Heart left ventricle (tissue), 16 donors: Measurements from ENCODE around the gene COL1A1. TPM values are rescaled to one million over a fixed set of nuclear protein-coding genes. Genes with fewer than 3 reads are reported as not detected.
A peak's percentile ranks its signal among the peaks of the same experiment; 100 is the strongest.

ENCODE experiments used
- ATAC-seq, 4 donors: fragments of 200-7000 bp; cut with Tn5 transposase; one replicate each; pipeline ENCODE4 v1.9.1; 2020 to 2022; ENCODE audit warnings: moderate library complexity in 4 of 4, mild to moderate bottlenecking in 3 of 4, moderate number of reproducible peaks in 1 of 4
- DNase-seq, 5 donors: peaks; one replicate each; pipeline ENCODE4 v3.0.0-alpha.2; 2020
- H3K27ac ChIP-seq, 12 donors: fragments of 200-600 bp; sonication (generic) in 4 of 12; one replicate each; pipeline versions ENCODE4 v1.5.0 to v1.8.0; 2016 to 2022; ENCODE audit warnings: mild to moderate bottlenecking in 2 of 12
- H3K27me3 ChIP-seq, 9 donors: fragments of 200-600 bp; sonication (generic) in 2 of 9; one replicate each; pipeline versions ENCODE4 v1.5.1 to v1.8.0; 2016 to 2022; ENCODE audit warnings: mild to moderate bottlenecking in 3 of 9
- H3K36me3 ChIP-seq, 9 donors: fragments of 200-600 bp; sonication (generic) in 2 of 9; one replicate each; pipeline versions ENCODE4 v1.5.0 to v1.8.0; 2018 to 2022; ENCODE audit warnings: mild to moderate bottlenecking in 2 of 9
- H3K4me1 ChIP-seq, 12 donors: fragments of 200-600 bp; sonication (generic) in 4 of 12; one replicate each; pipeline versions ENCODE4 v1.5.0 to v1.8.0; 2016 to 2022; ENCODE audit warnings: mild to moderate bottlenecking in 3 of 12
- H3K4me3 ChIP-seq, 12 donors: fragments of 200-600 bp; sonication (generic) in 4 of 12; one replicate each; pipeline versions ENCODE4 v1.5.0 to v1.8.0; 2017 to 2022; ENCODE audit warnings: mild to moderate bottlenecking in 9 of 12, moderate library complexity in 4 of 12
- H3K9me3 ChIP-seq, 12 donors: fragments of 200-600 bp; sonication (generic) in 4 of 12; one replicate each; pipeline versions ENCODE4 v1.5.0 to v1.8.0; 2016 to 2022; ENCODE audit warnings: mild to moderate bottlenecking in 1 of 12
- POLR2A ChIP-seq, 2 donors: fragments of 450-650 bp; IDR thresholded peaks; one replicate each; pipeline ENCODE4 v1.6.1; 2017; ENCODE audit warnings: antibody characterized with exemption in 2 of 2, mild to moderate bottlenecking in 2 of 2, moderate library complexity in 2 of 2
- WGBS, 4 donors: extraction: QIAGEN DNeasy Blood & Tissue Kit in 2 of 4; methylation state at CpG; one replicate each; pipeline versions ENCODE4 v1.1.5 to v1.1.7; 2013 to 2018; 5-methylcytosine and 5-hydroxymethylcytosine counted together
- intact Hi-C, 10 donors: fragments of 100-400 bp; cut with DNase I; formaldehyde crosslinking; loops; one replicate each; pipeline versions ENCODE4 v1.11.1 to v1.14.2; 2022
- polyA plus RNA-seq, 2 donors: library from polyadenylated mRNA; stranded (reverse); fragments of 200-250 nt; gene quantifications; one replicate each; pipeline ENCODE4 v1.2.3, GENCODE V29; 2013
- total RNA-seq, 9 donors: library from RNA; depleted of rRNA in 2 of 9; stranded (reverse); fragments of >200 nt in 2 of 9; fragmentation: NEBNext Ultra II Directional in 3 of 9; extraction: Animal tissue kit (Norgen Biotek cat#: 25700) in 3 of 9; gene quantifications; one replicate each; pipeline versions ENCODE4 v1.1.0 to v1.2.4, GENCODE V29; 2016 to 2023
- TF ChIP-seq, protein P1 (sequence below), 12 donors: fragments of 200-600 bp; sonication (generic) in 4 of 12; IDR thresholded peaks; one replicate each; pipeline versions ENCODE4 v1.5.0 to v1.8.0; 2018 to 2022; ENCODE audit warnings: antibody characterized with exemption in 12 of 12, mild to moderate bottlenecking in 5 of 12
- donor health status: ischemic (EF 13 %, LVEDD 7.1; RV severe dilation, severe dysfunction).
- donor health status: healthy with polysubstance abuse.
- donor health status: DM: no; HTN: yes; CAD: no.
- donor health status: DM: no; HTN: no; CAD: no.
- donor health status: ischemic (EF 25% LVEDD 6.9; RV normal size, moderate dysfunction).
- donor health status: ischemic (EF 25% LVEDD 5.7; RV mildly dilated, moderate dysfunction).
- donor health status: healthy.
- donor health status: DM: yes; HTN: yes; CAD: no.
- donor health status: ischemic (EF 35%, LVEDD 5.7; RV mildly dilated, moderate dysfunction).
- donor health status: nonischemic (EF 11% LVEDD 7.7; RV severe dilation, severe dysfunction).
- donor health status: DM: yes; HTN: yes; CAD: no.
- donor health status: PGD.
- donor health status: ischemic (EF 29% LVEDD 5.4; RV normal size, mild dysfunction).
- donor health status: nonischemic (EF 23%, LVEDD 6.1; RV moderate dilation, normal function).

COL1A1 gene
- total and polyA plus RNA-seq, 11 donors, result 10.2 to 897 (median 55.4) TPM

GRCh38 chr17:50146927-50147665, 54.3 kb downstream of the COL1A1 start:
- no peaks in the 10 kb centered on the region for H3K27me3 ChIP-seq
- ATAC-seq (peak in 3 of 4 donors; percentile 0 to 29 (median 10)), DNase-seq (peak in 1 of 5 donors; percentile 41)
- intact Hi-C loops, result loop anchor here in 1 of 10 donors (5.0 kb wide), 1 partner anchor 35 kb away; no protein-coding TSS in a partner anchor
- H3K27ac ChIP-seq, result peak overlapping the region; percentile 46 to 99 (median 96)
- no peaks in the 10 kb centered on the region for H3K9me3 ChIP-seq
- no peak for TF ChIP-seq POLR2A (IDR thresholded peaks at IDR 0.05)
- TF ChIP-seq, protein P1, sequence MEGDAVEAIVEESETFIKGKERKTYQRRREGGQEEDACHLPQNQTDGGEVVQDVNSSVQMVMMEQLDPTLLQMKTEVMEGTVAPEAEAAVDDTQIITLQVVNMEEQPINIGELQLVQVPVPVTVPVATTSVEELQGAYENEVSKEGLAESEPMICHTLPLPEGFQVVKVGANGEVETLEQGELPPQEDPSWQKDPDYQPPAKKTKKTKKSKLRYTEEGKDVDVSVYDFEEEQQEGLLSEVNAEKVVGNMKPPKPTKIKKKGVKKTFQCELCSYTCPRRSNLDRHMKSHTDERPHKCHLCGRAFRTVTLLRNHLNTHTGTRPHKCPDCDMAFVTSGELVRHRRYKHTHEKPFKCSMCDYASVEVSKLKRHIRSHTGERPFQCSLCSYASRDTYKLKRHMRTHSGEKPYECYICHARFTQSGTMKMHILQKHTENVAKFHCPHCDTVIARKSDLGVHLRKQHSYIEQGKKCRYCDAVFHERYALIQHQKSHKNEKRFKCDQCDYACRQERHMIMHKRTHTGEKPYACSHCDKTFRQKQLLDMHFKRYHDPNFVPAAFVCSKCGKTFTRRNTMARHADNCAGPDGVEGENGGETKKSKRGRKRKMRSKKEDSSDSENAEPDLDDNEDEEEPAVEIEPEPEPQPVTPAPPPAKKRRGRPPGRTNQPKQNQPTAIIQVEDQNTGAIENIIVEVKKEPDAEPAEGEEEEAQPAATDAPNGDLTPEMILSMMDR (IDR thresholded peaks at IDR 0.05), result no peak
- H3K36me3 ChIP-seq, result peaks cover 0 to 32% (median 31%) of the 10 kb centered on the region in 9 donors
- peaks cover 16 to 78% (median 53%) of the 10 kb centered on the region in 12 donors for H3K4me1 ChIP-seq
- 11 to 27% (median 14%) methylated on average over 14 to 15 of the region's 15 CpGs for WGBS, 4 donors
- peak overlapping the region in 11 of 12 donors; percentile 61 to 98 (median 91) for H3K4me3 ChIP-seq

DNA sequence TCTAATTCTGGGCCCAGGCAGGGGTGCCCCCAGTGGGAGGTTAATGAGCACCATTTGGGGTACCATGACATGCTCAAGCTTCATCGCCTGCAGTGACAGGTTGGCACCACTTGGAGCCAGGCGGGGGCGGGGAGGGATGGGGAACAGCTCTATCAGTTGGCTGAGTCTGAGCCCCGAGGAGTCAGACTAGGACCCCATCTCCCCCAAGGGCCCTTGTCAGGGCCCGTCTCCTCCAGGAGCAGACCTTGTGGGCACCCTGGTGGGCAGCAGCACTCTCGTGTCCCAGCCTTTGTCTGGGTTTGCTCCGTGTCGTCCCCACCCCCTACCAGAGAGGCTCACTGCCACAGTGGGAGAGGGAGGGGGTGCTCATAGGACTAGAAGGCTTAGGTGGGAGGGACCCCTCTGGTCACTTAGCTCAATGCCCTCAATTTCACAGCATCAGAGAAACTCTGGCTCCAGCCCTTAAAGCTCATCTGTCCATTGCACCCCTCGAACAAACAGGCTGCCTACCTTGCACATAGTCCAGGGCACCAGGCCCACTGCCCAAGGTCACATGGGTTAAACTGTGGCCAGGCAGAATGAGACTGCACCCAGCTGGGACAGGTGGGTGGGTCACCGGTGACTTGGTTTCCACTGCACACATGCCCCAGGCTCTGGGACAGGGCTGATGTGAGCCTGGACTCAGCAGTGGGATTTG, 55.1 kb downstream of the COL1A1 start:
- WGBS, 4 donors, result 57 to 69% (median 64%) methylated on average over 3 to 10 of the region's 10 CpGs
- no peaks in the 10 kb centered on the region for H3K27me3 ChIP-seq
- DNase-seq (peak in 1 of 5 donors; percentile 11), ATAC-seq (no peak)
- H3K4me1 ChIP-seq, result peaks cover 16 to 78% (median 55%) of the 10 kb centered on the region in 12 donors
- peak overlapping the region in 11 of 12 donors; percentile 61 to 98 (median 91) for H3K4me3 ChIP-seq
- H3K36me3 ChIP-seq, result peaks cover 0 to 39% (median 39%) of the 10 kb centered on the region in 9 donors
- H3K9me3 ChIP-seq, result no peaks in the 10 kb centered on the region
- peak overlapping the region in 11 of 12 donors; percentile 89 to 99 (median 97) for H3K27ac ChIP-seq
- TF ChIP-seq POLR2A (IDR thresholded peaks at IDR 0.05), result no peak
- TF ChIP-seq, protein P1 (IDR thresholded peaks at IDR 0.05), result peak in 1 of 12 donors; percentile 5
- intact Hi-C loops, result loop anchor here in 1 of 10 donors (5.0 kb wide), 1 partner anchor 34 kb away; no protein-coding TSS in a partner anchor

DNA sequence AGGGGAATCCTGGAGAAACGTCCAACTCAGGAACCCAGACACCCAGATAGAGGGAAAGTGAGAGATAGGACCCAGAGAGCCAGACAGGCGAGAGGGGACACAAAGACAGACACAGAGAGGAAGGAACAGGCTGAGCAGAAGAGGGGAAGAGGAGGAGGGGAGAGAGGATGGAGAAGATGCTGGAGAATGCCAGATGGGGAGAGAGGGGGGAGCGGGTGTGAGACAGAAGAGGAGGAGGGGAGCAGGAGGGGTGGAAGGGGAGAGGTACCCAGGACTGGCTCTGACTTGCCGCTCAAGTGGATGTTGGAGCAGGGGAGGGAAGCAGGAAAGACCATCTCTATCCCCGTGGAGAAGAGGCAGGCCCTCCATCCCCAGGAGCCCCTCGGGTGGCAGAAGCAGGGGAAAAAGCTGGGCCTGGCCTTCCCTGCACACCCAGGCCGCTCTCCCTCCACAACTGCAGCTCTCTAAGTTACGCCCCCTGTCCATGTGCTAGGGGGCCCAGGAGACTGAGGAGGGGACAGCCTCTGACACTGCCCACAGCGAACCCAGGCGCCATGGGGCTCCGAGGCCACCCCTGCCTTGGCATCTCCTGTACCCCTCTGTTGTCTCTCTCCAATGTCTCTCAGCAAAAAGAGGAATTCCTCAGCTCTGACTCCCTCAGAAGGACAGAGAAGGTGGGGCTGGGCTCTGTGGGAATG, 55.8 kb downstream of the COL1A1 start:
- Histone ChIP-seq H3K9me3 (no peaks in the 10 kb centered on the region), H3K4me1 (peaks cover 16 to 84% (median 56%) of the 10 kb centered on the region in 12 donors), H3K4me3 (peak overlapping the region in 5 of 12 donors; percentile 8 to 98 (median 91)), H3K27ac (peak overlapping the region in 10 of 12 donors; percentile 26 to 99 (median 94)), H3K36me3 (peaks cover 0 to 46% (median 46%) of the 10 kb centered on the region in 9 donors), H3K27me3 (no peaks in the 10 kb centered on the region)
- TF ChIP-seq POLR2A (IDR thresholded peaks at IDR 0.05), result no peak
- TF ChIP-seq, protein P1 (IDR thresholded peaks at IDR 0.05), result no peak
- DNase-seq, result no peak
- ATAC-seq, result no peak
- WGBS, 4 donors, result 59 to 68% (median 63%) methylated on average over 11 of the region's 11 CpGs
- intact Hi-C loops, result loop anchor here in 1 of 10 donors (5.0 kb wide), 1 partner anchor 33 kb away; no protein-coding TSS in a partner anchor
